Measurements from ENCODE around the gene MYO1B. TPM values are rescaled to one million over a fixed set of nuclear protein-coding genes. Genes with fewer than 3 reads are reported as not detected.

MYO1B gene
- total RNA-seq, 1 donor from 2014 or later: 81.6 TPM

DNA sequence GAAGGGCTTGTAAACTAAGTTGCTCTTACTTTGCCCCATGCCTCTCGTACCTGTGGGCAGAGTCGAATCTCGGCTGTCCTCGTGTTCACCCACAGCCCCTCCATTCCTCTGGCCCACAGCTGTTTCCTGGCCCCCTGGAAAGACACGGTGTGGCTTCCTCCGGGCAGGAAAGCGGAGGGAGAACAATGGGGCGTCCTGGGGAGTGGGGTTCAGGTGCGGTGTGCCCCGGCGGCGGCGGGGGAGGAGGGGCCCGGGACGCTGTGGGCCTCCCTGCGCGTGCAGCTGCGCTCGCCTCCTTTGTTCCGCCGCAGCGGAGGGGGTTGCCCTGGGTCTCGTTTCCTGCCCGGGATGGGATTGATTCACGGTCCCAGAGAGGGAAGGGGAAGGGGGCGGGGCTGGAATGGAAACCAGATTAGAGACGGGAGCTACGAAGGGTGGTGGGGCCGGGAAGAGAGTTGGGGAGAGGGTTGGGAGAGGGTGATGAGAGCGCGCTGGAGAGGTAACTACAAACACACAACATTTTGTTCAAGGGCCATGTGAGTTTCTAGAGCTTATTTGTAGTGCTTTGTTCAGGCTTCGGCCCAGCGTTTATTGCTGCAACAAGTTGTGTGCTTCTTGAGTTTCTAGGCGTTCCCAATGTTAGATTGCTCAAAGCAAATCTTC, 796 bp downstream of the MYO1B start:
- Mint-ChIP-seq H3K27me3 (ENCODE audit: low read depth) (no peaks in the 10 kb centered on the region), H3K27ac (peak overlapping the region; percentile 84), H3K4me3 (peak overlapping the region; percentile 83), H3K36me3 (no peaks in the 10 kb centered on the region), H3K4me1 (peaks cover 38% of the 10 kb centered on the region), H3K9me3 (no peaks in the 10 kb centered on the region)
- peak; percentile 47 to 74 for DNase-seq (ENCODE audit: low spot score in 2 of 2, unreplicated experiment in 2 of 2)
- TF ChIP-seq, protein P1, sequence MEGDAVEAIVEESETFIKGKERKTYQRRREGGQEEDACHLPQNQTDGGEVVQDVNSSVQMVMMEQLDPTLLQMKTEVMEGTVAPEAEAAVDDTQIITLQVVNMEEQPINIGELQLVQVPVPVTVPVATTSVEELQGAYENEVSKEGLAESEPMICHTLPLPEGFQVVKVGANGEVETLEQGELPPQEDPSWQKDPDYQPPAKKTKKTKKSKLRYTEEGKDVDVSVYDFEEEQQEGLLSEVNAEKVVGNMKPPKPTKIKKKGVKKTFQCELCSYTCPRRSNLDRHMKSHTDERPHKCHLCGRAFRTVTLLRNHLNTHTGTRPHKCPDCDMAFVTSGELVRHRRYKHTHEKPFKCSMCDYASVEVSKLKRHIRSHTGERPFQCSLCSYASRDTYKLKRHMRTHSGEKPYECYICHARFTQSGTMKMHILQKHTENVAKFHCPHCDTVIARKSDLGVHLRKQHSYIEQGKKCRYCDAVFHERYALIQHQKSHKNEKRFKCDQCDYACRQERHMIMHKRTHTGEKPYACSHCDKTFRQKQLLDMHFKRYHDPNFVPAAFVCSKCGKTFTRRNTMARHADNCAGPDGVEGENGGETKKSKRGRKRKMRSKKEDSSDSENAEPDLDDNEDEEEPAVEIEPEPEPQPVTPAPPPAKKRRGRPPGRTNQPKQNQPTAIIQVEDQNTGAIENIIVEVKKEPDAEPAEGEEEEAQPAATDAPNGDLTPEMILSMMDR (IDR thresholded peaks at IDR 0.05; ENCODE audit: unreplicated experiment): no peak

DNA sequence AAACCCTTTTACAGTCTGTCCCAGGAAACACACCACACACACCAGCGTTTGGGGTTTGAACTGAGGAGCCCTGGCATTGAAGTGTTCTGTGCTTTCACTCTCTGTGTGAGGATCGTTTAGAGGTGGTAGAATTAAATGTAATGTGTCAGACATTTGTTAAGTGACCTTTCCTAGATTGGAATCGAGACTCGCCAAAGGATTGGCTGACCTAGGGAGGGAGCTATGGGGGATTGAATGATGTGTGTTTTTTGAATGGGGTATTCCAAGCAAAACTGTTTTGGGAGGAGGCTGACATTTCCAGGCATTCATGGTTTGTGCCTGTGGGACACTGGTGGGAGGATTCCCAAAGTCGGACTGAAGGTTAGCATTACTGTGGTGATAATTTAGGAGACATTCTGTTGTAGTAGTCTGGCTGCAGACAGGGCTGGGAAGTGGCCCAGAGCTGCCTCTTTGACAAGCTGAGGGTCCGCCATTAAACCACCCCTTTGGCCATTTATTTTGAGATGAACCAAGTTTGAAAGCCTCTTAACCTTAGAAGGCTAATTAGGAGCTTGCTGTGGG, 1.7 kb downstream of the MYO1B start:
- H3K4me1 Mint-ChIP-seq: peaks cover 47% of the 10 kb centered on the region
- H3K27me3 Mint-ChIP-seq (ENCODE audit: low read depth): no peaks in the 10 kb centered on the region
- peak overlapping the region; percentile 83 for H3K4me3 Mint-ChIP-seq
- no peaks in the 10 kb centered on the region for H3K9me3 Mint-ChIP-seq
- DNase-seq (ENCODE audit: low spot score in 2 of 2, unreplicated experiment in 2 of 2): no peak
- H3K27ac Mint-ChIP-seq: peak overlapping the region; percentile 84
- no peaks in the 10 kb centered on the region for H3K36me3 Mint-ChIP-seq
- TF ChIP-seq, protein P1 (IDR thresholded peaks at IDR 0.05; ENCODE audit: unreplicated experiment): no peak

DNA sequence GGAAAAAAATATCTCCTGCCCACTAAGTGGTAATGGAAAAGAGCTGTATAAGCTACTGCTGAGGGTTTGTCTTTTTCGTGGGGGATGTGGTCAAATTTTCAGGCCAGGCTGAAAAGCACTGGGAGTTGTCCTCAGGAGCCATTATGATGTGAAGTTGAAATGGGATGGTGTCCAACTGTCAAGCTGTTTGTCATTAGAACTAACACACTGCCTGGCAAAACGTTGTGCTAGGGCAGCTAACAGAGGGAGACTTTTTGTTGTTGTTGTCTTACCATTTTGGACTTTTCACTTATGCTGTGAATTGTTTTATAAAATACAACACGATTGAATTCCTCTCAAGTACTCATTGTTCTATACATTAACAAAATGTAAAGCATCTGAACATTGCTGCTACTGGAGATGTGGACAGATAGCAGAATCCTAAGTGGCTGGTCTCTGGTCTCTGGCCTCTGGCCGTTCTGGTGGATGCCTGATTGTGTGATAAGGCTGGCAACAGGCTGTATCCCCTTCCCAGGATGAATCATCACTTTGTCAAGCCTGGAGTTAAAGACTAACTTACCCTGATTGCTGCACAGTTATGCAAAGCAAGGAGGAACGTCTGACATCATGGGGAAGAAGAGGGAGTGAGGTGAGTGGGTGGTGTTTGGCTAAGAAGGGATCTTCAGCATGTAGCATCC, 2.3 kb downstream of the MYO1B start:
- Mint-ChIP-seq H3K27ac (peak overlapping the region; percentile 84), H3K4me1 (peaks cover 51% of the 10 kb centered on the region), H3K4me3 (peak overlapping the region; percentile 83), H3K9me3 (no peaks in the 10 kb centered on the region), H3K27me3 (ENCODE audit: low read depth) (no peaks in the 10 kb centered on the region), H3K36me3 (no peaks in the 10 kb centered on the region)
- TF ChIP-seq, protein P1 (IDR thresholded peaks at IDR 0.05; ENCODE audit: unreplicated experiment): no peak
- no peak for DNase-seq (ENCODE audit: low spot score in 2 of 2, unreplicated experiment in 2 of 2)

DNA sequence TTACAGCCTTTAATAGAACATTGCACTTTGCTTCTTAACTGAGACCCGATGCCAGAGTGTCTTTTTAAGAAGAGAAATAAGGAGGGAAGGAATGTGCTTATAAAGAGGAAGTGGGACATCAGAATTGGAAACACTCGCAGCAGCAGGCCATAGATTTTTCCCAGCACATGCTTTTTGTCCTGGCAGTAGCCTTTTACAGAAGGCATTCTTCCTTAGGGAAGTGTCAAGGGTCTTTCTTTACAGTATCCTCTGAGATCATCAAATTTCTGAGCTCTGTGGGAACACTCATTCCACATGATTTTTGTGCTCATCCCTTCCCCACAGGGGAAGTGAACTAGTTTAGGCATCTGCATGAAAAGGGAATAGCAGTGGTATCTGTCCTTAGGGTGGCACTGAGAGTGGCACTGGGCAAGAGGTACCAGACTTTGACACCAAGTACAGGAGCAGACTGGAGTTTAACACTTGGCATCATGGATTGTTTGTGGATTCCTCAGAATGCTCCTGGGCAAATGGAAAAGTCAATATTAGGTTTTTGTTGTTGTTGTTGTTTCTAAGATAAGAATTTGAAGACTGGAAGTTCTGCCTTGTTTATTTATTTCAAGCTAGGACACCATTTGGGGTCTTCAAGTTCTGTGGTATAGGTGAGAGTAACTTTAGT, 4.1 kb downstream of the MYO1B start:
- H3K27ac Mint-ChIP-seq: peak overlapping the region; percentile 65
- H3K4me3 Mint-ChIP-seq: no peak overlapping the region
- peaks cover 64% of the 10 kb centered on the region for H3K4me1 Mint-ChIP-seq
- no peak for DNase-seq (ENCODE audit: low spot score in 2 of 2, unreplicated experiment in 2 of 2)
- TF ChIP-seq, protein P1 (IDR thresholded peaks at IDR 0.05; ENCODE audit: unreplicated experiment): no peak
- no peaks in the 10 kb centered on the region for H3K27me3 Mint-ChIP-seq (ENCODE audit: low read depth)
- no peaks in the 10 kb centered on the region for H3K36me3 Mint-ChIP-seq
- no peaks in the 10 kb centered on the region for H3K9me3 Mint-ChIP-seq

DNA sequence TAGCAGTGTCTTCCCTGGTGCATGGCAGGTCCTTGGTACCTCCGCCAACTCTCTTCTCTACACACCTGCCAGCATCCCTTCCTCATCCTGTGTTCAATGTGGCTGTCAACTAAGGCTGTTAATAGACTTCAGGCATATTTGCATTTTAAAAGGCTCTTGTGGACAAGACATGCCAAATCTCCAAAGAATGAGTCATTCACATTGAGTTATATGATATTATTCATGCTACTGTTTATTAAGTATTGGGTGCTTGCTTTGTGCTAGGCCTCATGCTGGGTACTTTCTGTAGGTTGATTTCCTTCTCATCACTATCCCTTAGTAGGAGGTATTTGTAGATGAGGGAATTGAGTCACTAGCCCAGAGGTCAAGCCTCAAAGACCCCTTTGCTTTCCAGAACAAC, 5.2 kb downstream of the MYO1B start:
- Mint-ChIP-seq H3K36me3 (no peaks in the 10 kb centered on the region), H3K27ac (no peak overlapping the region), H3K4me3 (no peak overlapping the region), H3K4me1 (peaks cover 66% of the 10 kb centered on the region), H3K9me3 (no peaks in the 10 kb centered on the region), H3K27me3 (ENCODE audit: low read depth) (no peaks in the 10 kb centered on the region)
- no peak for DNase-seq (ENCODE audit: low spot score in 2 of 2, unreplicated experiment in 2 of 2)
- TF ChIP-seq, protein P1 (IDR thresholded peaks at IDR 0.05; ENCODE audit: unreplicated experiment): no peak

Data from mesothelial cell of epicardium (in vitro differentiated cells).